ENCODE results near the gene MT1F.

DNA sequence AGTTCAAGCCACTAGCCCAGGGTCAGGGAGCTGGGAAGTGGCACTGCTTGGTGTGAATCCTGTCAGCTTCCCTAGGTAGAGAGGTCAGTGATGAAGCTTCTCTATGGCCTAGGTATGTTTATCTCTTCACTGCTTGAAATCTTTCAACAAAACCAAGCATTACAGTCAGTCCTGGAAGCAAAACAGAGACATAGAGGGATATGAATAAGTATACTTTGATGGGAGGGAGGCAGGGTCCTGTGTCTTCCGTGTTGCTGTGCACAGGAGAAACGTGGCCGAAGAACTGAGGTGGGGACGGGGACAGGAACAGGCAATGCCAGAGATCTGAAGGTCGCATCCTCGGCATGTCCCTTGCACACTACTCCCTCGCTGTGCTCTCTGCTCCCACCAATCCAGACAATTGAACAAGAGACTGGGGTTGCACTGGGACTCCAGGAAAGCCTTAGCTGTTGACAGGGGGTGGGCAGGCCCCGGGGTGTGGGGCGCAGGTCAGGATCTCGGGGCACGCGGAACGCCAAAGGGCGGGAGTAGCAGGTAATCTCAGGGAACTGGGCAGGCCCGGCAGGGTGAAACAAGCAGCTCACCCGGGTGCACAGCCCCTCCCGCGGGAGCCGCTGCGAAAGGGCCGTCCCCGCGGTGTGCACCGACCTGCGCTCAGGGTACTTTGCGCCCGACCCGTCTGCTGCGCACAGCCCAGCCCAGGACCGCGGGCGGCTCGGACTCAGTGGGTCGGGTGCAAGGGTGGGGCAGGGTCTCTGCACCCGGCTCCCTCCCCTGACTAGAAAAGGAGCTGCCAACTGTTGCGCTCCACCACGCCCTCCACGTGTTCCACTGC, 11.5 kb downstream of the MT1F start, which contains the start of gene MT1H:
- no peak for TF ChIP-seq CTCF (IDR thresholded peaks at IDR 0.05; ENCODE audit: insufficient read depth, low read length)
- TF ChIP-seq POLR2AphosphoS5 (IDR thresholded peaks at IDR 0.05; ENCODE audit: low read depth), result no peak

All from HL-60 (cell line).